NCI-H1436 (cell line): ENCODE measurements around the gene UBE2D1.
"Not testable (repeated sequence)": the region's sequence is repeated elsewhere in the genome, so short reads cannot be mapped to it uniquely, and the experiment has no call there.

Source experiments
- DNase-seq: peaks from one replicate; lab custom pipeline; 2025; lab: John Stamatoyannopoulos, UW

The UBE2D1 gene

GRCh38 chr10:58384095-58384494 lies 49.3 kb downstream of the UBE2D1 start:
- DNase-seq = no peak

- peak; percentile 41 for DNase-seq
Measured at GRCh38 chr10:58384544-58384998, 49.8 kb downstream of the UBE2D1 start.

- peak; percentile 95 for DNase-seq
Measured at GRCh38 chr10:58384999-58385783, 50.4 kb downstream of the UBE2D1 start, which contains the start of gene TFAM. Gene TFAM, plus strand, starts transcription at chr10:58385410. Its CDS starts 138 bp downstream, at chr10:58385548.

- peak; percentile 9 for DNase-seq
Measured at GRCh38 chr10:58385784-58386112, 50.9 kb downstream of the UBE2D1 start.

- no peak for DNase-seq
Measured at GRCh38 chr10:58389024-58389423, 54.2 kb downstream of the UBE2D1 start.

- DNase-seq = no peak
Measured at GRCh38 chr10:58393317-58393716, 58.5 kb downstream of the UBE2D1 start.

GRCh38 chr10:58394471-58394870 lies 59.7 kb downstream of the UBE2D1 start:
- DNase-seq = no peak

- DNase-seq = no peak
Measured at GRCh38 chr10:58396057-58396456, 61.3 kb downstream of the UBE2D1 start.

- DNase-seq = no peak
Measured at GRCh38 chr10:58397830-58398229, 63.0 kb downstream of the UBE2D1 start.

GRCh38 chr10:58399410-58399809 lies 64.6 kb downstream of the UBE2D1 start:
- no peak for DNase-seq

GRCh38 chr10:58400609-58401008 lies 65.8 kb downstream of the UBE2D1 start:
- no peak for DNase-seq

GRCh38 chr10:58404001-58404400 lies 69.2 kb downstream of the UBE2D1 start:
- DNase-seq = no peak

- DNase-seq = no peak
Measured at GRCh38 chr10:58409956-58410610, 75.3 kb downstream of the UBE2D1 start.

GRCh38 chr10:58412502-58412961 lies 77.7 kb downstream of the UBE2D1 start:
- no peak for DNase-seq

GRCh38 chr10:58414270-58415041 lies 79.7 kb downstream of the UBE2D1 start:
- DNase-seq = no peak

GRCh38 chr10:58415757-58416156 lies 81.0 kb downstream of the UBE2D1 start:
- DNase-seq = no peak

GRCh38 chr10:58417902-58418301 lies 83.1 kb downstream of the UBE2D1 start:
- DNase-seq = not testable (repeated sequence)
